GM15510 (cell line): ENCODE data around the gene ABCC1.

Source experiments
- POLR2A ChIP-seq: IDR thresholded peaks from 3 replicates; pipeline ENCODE4 v1.6.1; 2011; ENCODE audit warnings: borderline replicate concordance; ENCODE audit not compliant: insufficient read length; ENCODE audit errors: extremely low read depth

Gene ABCC1

DNA sequence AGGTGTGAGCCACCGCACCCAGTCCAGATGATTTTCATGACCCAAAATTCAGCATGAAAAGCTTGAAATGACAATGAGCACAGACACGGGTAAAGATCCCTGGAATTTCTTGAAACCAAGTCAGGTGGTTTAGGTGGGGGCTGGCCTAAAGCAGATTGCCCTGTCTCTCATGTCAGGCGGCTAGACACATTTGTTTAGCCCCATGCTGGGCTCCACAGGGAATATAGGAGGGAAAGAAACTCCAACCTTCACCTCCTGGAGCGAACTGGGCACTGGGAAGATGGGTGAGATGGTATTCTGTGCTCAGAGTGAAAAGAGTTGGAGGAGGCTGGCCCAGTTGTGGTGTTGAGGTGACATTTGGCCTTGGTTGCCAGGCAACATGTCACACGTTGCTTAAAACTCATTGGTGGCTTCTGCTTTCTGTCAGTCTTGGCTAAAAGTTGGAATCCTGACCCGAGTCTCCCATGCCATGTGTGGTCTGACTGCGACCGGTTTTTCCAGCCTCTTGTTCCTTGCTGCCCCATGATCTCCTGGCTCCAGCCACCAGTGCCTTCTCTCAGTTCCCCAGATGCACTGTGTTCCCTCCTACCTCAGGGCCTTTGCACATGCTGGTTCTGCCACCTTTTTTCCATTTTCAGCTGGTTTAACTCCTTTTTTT lies 160.2 kb downstream of the ABCC1 start:
- no peak for TF ChIP-seq POLR2A

DNA sequence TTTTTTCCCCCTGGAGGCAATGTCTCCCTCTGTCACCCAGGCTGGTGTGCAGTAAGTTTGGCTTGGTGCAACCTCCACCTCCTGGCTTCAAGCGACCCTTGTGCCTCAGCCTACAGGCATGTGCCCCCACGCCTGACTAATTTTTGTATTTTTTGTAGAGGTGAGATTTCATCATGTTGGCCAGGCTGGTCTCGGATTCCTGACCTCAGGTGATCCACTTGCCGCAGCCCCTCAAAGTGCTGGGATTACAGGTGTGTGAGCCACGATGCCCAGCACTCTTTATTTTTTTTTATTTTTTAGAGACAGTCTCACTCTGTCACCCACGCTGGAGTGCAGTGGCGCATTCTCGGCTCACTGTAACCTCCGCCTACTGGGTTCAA lies 160.7 kb downstream of the ABCC1 start:
- no peak for TF ChIP-seq POLR2A

DNA sequence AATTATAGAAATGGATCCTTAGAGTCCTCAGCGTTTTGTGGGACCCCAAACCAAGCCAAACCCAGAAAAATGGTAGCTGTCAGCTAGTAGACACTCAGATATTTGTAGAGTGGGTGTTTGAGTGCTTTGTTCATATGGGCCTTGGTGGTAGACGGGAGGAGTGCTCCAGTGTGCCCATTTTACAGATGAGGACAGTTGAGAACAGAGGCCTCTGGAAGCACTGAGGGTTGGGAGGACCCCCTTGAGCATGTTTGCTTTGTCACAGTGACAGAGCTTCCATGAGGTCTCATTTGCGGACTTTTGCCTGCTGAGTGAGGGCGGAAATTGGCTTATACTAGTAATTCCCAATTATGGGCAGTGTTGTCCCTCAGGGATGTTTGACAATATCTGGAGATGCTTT lies 162.2 kb downstream of the ABCC1 start:
- TF ChIP-seq POLR2A: no peak

DNA sequence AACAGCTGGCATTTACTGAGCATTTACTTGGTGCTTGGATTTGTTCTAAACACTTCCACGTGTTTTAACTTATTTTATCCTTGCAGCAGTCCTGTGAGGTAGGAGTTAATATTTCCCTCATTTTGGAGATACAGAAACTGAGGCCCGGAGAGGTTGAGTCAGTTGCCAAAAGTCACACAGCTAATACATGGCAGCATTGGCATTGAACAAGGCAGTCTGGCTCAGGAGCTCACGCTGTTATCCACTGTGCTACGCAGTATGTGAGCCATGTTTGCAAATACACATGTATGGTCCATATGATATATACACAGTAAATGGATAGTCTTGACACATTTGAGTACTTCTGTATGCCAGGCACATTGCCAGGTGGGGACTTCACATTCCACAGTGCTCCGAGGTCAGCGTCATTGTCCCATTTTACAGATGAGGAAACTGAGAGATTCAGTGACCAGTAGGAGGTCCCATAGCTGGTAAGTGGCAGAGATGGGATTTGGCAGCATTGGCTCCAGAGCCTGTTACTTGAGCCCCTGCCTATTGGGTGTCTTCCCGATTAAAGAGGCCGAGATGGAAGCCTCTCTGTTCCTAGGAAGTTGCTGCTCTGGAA lies 163.1 kb downstream of the ABCC1 start:
- TF ChIP-seq POLR2A: no peak

DNA sequence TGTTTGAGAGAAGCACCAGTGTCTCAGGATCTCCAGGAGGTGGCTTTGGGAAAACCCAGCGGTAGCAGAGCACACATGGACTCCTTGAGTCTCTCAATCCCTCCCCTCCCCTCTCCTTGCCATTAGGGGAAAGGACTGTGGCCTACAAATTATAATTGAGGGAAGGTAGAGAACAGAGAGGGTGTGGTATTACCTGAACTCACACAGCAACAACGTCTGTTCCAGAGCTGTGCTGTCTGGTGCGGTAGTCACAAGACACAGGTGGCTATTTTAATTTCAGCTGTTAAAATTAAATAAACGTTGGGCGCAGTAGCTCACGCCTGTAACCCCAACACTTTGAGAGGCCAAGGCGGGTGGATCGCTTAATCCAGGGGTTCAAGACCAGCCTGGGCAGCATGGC lies 163.7 kb downstream of the ABCC1 start:
- no peak for TF ChIP-seq POLR2A

DNA sequence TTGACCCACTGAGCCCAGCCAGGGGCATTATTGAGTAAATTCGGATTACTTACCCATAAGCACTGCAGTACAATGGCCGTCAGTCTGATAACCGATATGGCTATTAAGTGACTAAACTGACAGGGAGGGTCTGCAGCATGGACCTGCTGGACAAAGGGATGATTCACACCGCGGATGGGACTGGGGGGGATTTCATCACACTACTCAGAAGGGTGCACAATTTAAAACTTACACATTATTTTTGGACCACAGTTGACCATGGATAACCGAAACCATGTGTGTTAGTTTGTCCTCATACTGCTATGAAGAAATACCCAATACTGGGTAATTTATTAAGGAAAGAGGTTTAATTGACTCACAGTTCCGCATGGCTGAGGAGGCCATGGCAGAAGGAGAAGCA lies 167.4 kb downstream of the ABCC1 start:
- no peak for TF ChIP-seq POLR2A

DNA sequence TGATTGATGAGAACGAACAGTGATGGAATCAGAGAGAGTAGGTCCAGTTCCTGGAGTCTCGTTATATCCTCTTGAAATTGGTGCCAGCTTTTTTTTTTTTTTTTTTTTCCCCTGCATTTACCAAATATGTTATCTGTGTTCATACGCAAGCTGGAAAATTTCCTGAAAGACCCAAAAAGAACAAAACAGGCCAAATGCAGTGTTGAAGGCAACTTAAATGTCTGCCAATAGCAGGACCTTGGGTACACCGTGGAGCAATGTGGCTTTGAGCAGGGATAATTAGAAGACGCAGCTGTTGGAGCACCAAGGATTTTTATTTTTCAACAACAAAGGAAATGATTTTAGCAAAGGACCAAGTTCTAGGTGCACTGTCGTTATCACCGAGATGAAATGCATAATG lies 168.9 kb downstream of the ABCC1 start:
- no peak for TF ChIP-seq POLR2A

DNA sequence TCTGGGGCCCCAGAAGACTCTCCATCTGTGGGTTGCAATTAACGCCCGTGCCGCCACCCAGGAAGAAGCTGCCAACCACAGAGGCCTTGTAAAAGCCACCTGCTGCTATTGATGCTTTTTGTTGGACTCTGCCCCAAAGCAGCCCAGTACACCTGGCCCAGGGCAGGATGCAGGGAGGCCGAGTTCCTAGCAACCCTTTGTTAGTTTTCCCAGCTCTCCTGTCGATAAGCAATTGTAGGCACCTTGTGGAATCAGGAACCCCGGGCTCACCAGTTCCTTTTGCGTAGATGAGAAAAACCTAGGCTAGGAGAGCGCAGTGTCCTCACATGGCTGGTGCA lies 170.6 kb downstream of the ABCC1 start:
- TF ChIP-seq POLR2A: no peak

DNA sequence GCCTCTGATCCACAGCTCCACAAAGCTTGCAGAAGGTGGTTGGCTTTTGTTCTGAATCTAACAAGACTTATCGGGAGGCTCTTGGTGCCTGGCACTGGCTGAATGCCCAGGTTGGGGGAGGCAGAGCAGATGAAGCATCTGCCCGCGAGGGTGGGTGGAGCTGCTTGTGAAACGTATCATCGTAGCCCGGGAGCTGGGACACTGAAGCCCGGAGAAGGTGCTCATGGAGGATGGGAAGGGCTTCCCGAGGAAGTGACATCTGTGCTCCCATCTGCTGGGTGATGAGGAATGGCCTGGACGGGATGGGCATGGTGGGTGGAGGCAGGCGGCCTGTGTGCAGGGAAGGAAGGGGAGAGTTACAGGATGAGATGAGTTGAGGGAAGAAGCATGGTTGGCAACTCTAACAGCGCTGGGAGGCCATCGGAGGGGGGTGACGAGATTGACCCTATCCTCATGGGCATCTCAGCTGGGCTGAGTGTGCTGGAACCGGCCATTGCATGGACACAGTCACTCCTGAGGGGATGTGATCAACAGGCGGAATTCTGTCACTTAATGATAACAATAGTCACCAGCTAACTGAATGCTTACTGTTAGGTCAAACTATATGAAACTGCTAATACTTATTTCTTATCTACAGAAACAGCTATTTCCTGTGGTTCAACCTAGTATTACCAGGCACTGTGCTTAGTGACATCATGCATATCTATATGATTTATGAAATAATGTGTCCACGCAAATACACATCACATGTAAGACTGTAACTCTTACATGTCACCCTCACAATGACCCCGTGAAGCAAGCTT lies 171.2 kb downstream of the ABCC1 start:
- TF ChIP-seq POLR2A: no peak

DNA sequence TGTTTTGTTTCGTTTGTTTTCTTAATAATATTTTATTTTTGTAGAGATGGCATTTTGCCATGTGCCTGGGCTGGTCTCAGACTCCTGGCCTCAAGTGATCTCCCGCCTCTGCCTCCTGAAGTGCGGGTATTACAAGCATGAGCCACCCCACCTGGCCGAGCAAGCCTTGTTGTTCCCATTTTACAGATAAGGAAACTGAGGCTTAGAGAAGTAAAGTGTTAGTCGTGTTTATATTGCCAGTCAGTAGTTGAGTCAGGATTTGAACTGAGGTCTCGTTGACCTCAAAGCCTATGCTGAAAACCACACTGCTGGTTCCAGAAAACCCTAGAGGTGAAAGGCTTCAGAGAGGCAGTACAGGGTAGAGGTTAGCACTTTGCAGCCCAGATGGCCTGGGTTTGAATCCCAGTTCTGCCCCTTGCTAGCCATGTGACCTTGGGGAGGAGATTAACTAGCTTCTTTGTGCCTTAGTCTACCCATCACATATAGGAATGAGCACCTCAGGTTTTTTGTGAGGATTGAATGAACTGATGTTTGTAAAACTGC lies 171.8 kb downstream of the ABCC1 start:
- TF ChIP-seq POLR2A: no peak

DNA sequence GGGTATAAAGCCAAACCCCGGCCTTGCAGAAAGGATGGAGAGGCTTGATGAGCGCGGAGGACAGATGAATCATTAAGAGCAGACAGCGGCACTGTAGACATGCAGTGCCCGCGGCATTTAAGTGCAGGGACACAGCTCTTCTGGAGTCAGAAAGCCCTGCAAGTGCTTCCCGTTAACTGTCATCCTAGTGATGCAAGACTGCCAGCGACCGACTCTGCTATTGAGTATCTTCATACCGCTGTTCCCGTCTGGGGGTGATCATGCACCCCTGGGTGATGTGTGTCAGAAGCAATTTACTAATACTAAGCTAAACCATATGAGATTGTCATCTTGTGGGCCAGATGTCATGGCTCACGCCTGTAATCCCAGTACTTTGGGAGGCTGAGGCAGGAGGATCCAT lies 172.8 kb downstream of the ABCC1 start:
- TF ChIP-seq POLR2A: no peak

DNA sequence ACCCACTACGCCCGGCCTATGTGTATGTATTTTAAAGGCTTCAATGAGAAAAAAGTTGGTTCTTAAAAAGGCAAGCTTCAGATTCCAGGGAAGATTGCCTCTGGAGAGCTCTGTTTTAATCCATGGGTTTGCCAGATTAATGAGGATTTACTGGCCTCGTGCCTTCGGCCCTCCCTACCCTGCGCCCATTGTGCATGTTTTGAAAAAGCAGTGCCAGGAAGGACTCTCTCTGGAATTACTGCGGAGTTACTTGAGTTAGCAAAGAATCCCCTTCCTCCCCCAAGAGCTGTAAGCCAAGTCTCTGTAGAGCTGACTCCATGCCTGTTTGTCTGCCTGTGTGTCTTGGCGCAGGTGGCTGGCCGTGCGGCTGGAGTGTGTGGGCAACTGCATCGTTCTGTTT lies 175.0 kb downstream of the ABCC1 start:
- TF ChIP-seq POLR2A: no peak

DNA sequence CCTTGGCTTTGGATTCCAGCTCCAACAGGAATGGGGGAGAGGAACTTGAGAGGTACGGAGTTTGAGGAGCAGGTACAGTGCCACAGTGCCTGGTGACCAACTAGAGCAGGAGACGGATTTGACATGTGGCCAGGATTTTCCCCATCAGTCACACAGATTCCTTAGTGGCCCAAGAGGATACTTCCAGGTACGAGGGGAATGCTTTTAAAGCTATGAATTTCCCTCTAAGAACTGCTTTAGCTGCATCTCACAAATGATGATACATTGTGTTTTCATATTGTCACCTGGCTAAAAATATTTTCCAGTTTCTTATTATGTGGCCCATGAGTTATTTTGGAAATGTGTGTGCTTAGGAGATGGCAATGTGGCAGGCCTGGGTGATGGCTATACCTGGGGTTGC lies 175.6 kb downstream of the ABCC1 start:
- no peak for TF ChIP-seq POLR2A

DNA sequence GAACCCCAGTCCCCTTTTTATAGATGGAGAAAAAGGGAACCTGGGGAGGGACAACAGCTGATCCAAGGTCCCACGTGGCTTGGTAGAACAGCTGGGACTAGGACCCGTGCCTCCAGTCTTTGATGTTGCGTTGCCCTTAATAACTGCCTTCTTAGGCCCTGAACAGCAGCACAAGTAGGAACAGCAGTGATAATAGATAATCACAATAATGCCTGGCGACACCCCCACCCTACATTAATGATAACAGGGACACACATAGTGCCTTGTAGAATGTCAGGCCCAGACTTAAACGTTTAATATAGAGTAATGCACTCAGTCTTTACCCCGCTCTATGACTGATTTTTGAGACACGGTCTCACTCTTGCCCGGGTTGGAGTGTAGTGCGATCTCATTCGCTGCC lies 177.5 kb downstream of the ABCC1 start:
- TF ChIP-seq POLR2A: no peak

DNA sequence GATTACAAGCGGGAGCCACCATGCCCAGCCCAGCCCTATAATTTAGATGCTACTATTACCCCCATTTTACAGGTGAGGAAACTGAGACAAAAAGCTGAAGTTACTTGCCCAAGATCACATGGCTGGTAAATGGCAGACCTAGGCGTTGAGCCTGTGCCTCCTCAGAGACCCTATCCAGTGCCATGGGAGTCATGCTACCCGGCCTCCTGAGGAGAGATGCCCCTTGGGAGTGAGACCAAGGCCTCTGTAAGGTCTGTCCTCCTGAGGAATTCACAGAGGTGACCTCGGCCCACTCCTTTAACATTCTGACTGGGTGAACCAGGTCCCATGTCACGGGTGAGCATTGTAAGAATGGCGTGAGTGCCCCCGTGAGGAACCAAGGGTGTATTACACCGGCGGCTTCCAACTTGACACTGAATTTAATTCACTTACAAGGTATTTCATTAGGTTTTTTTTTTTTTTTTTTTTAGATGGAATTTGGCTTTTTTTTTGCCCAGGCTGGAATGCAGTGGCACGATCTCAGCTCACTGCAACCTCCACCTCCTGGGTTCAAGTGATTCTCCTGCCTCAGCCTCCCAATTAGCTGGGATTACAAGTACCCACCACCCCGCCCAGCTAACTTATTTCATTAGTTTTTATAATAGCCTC lies 178.2 kb downstream of the ABCC1 start:
- no peak for TF ChIP-seq POLR2A
